Transverse colon (tissue), 4 donors: ENCODE measurements around the gene RFLNA. TPM values are rescaled to one million over a fixed set of nuclear protein-coding genes. Genes with fewer than 3 reads are reported as not detected.

Experiments used
- DNase-seq: peaks from one replicate; pipeline ENCODE4 v3.0.0-alpha.2; 2019
- H3K27ac ChIP-seq, 4 donors: fragments of 200-600 bp; sonication (generic); 2 replicates each; pipeline ENCODE4 v1.5.1; 2016 to 2018; ENCODE audit warnings: inconsistent platforms in 4 of 4
- H3K27me3 ChIP-seq: fragments of 200-600 bp; sonication (generic); 2 replicates; pipeline ENCODE4 v1.5.1; 2017; ENCODE audit warnings: inconsistent platforms
- H3K36me3 ChIP-seq, 4 donors: fragments of 200-600 bp; sonication (generic); 2 replicates each; pipeline ENCODE4 v1.5.1; 2017 to 2019; ENCODE audit warnings: inconsistent platforms in 4 of 4
- H3K4me1 ChIP-seq, 4 donors: fragments of 200-600 bp; sonication (generic); 2 replicates each; pipeline ENCODE4 v1.5.1; 2017 to 2020; ENCODE audit warnings: inconsistent platforms in 4 of 4
- H3K4me3 ChIP-seq, 4 donors: fragments of 200-600 bp; sonication (generic); 1 replicate in 1 of 4; 2 replicates in 3 of 4; pipeline versions ENCODE4 v1.5.1 to v1.6.1; 2017 to 2019; ENCODE audit warnings: inconsistent platforms in 4 of 4
- H3K9me3 ChIP-seq, 2 donors: fragments of 200-600 bp; sonication (generic); 2 replicates each; pipeline ENCODE4 v1.5.1; 2017 to 2019; ENCODE audit warnings: inconsistent platforms in 2 of 2
- CTCF ChIP-seq, 5 experiments: fragments of 200-600 bp in 3 of 5; fragments of 450-650 bp in 2 of 5; sonication (generic) in 3 of 5; IDR thresholded peaks; 1 replicate in 2 of 5; 2 replicates in 3 of 5; pipeline ENCODE4 v1.5.1; 2016 to 2017; ENCODE audit warnings: antibody characterized with exemption in 5 of 5, inconsistent platforms in 3 of 5, mild to moderate bottlenecking in 2 of 5, moderate library complexity in 1 of 5
- EP300 ChIP-seq: sonication (generic); formaldehyde crosslinking; IDR thresholded peaks from one replicate; pipeline ENCODE4 v1.6.1; 2017; ENCODE audit warnings: antibody characterized with exemption, low read depth
- POLR2A ChIP-seq: fragments of 450-650 bp; IDR thresholded peaks from one replicate; pipeline ENCODE4 v1.6.1; 2016; ENCODE audit warnings: antibody characterized with exemption, mild to moderate bottlenecking, moderate library complexity
- POLR2AphosphoS5 ChIP-seq, 3 donors: sonication (generic); formaldehyde crosslinking; IDR thresholded peaks; one replicate each; pipeline ENCODE4 v1.6.1; 2016; ENCODE audit warnings: antibody characterized with exemption in 3 of 3
- WGBS, 2 donors: methylation state at CpG; one replicate each; pipeline ENCODE4 v1.1.5; 2018; ENCODE audit warnings: low coverage in 1 of 2; 5-methylcytosine and 5-hydroxymethylcytosine counted together
- in situ Hi-C, 4 donors: fragments of 200-750 bp; cut with MboI; loops; one replicate each; pipeline versions ENCODE4 v1.15.0 to v1.15.1; 2017; ENCODE audit warnings: low sequenced_read_pairs in 3 of 4, low pct_ligation_motif_present in 1 of 4, low pct_unique_long_range_greater_than_20kb in 1 of 4
- intact Hi-C: fragments of 100-400 bp; cut with DNase I; formaldehyde crosslinking; loops from one replicate; pipeline ENCODE4 v1.15.1; 2023; ENCODE audit warnings: low total_unique reads
- total RNA-seq, 4 donors: library from RNA; depleted of rRNA; stranded (reverse); fragments of >200 nt; gene quantifications; one replicate each; pipeline ENCODE4 v1.1.0, GENCODE V29; 2016

Gene RFLNA
- total RNA-seq, result 10 to 100 TPM; 19.1 to 53.8 (median 30.7) TPM

GRCh38 chr12:124294780-124295341 is at the start of gene RFLNA:
RFLNA (plus strand) TSS chr12:124295093; CDS start chr12:124295430, 337 bp downstream.
- peak within 1 kb of the TSS; percentile 77 to 87 (median 82) for H3K27ac ChIP-seq
- 3% methylated on average over 64 of the region's 66 CpGs; no CpG with 5 or more reads in 1 of the 2 donors for WGBS, 2 donors
- intact Hi-C loops, result no loop called here
- DNase-seq, result peak; percentile 58
- no peak for TF ChIP-seq POLR2A
- no peak for TF ChIP-seq EP300
- no peak for TF ChIP-seq CTCF (IDR thresholded peaks at IDR 0.05)
- TF ChIP-seq POLR2AphosphoS5 (IDR thresholded peaks at IDR 0.05), result no peak
- H3K4me1 ChIP-seq, result peaks cover 4 to 38% (median 18%) of the 10 kb centered on the region in 4 donors
- no peaks in the 10 kb centered on the region for H3K9me3 ChIP-seq
- H3K27me3 ChIP-seq, result peaks cover 20% of the 10 kb centered on the region
- in situ Hi-C loops, result no loop called here
- H3K36me3 ChIP-seq, result no peaks in the 10 kb centered on the region
- H3K4me3 ChIP-seq, result peak within 1 kb of the TSS; percentile 32 to 69 (median 49)

GRCh38 chr12:124247331-124247730 is 47.6 kb upstream of the RFLNA start:
- intact Hi-C loops, result no loop called here
- Histone ChIP-seq H3K27me3 (no peaks in the 10 kb centered on the region), H3K36me3 (no peaks in the 10 kb centered on the region), H3K27ac (no peak overlapping the region), H3K4me1 (peaks cover 0 to 13% (median 11%) of the 10 kb centered on the region in 4 donors), H3K4me3 (no peak overlapping the region), H3K9me3 (peaks cover 5 to 10% of the 10 kb centered on the region in 2 donors)
- DNase-seq, result no peak
- TF ChIP-seq POLR2A, result no peak
- 47 to 69% methylated on average over 2 of the region's 2 CpGs for WGBS, 2 donors
- in situ Hi-C loops, result no loop called here

GRCh38 chr12:124248941-124249825 is 45.7 kb upstream of the RFLNA start:
- Histone ChIP-seq H3K9me3 (peaks cover 5 to 10% of the 10 kb centered on the region in 2 donors), H3K4me1 (peaks cover 0 to 13% (median 11%) of the 10 kb centered on the region in 4 donors), H3K4me3 (no peak overlapping the region), H3K36me3 (no peaks in the 10 kb centered on the region), H3K27ac (no peak overlapping the region), H3K27me3 (no peaks in the 10 kb centered on the region)
- intact Hi-C loops, result no loop called here
- in situ Hi-C loops, result no loop called here
- 54 to 73% methylated on average over 11 to 20 of the region's 20 CpGs for WGBS, 2 donors
- DNase-seq, result no peak
- no peak for TF ChIP-seq POLR2A
- no peak for TF ChIP-seq EP300
- no peak for TF ChIP-seq POLR2AphosphoS5 (IDR thresholded peaks at IDR 0.05)

- Histone ChIP-seq H3K4me3 (no peak overlapping the region), H3K9me3 (peaks cover 5 to 10% of the 10 kb centered on the region in 2 donors), H3K36me3 (no peaks in the 10 kb centered on the region), H3K4me1 (peaks cover 0 to 5% (median under 1%) of the 10 kb centered on the region in 4 donors), H3K27ac (no peak overlapping the region), H3K27me3 (no peaks in the 10 kb centered on the region)
- intact Hi-C loops, result no loop called here
- no peak for DNase-seq
- in situ Hi-C loops, result no loop called here
- 84 to 86% methylated on average over 7 of the region's 7 CpGs for WGBS, 2 donors
- TF ChIP-seq EP300 (no peak), POLR2A (no peak), POLR2AphosphoS5 (IDR thresholded peaks at IDR 0.05) (no peak), CTCF (IDR thresholded peaks at IDR 0.05) (no peak)
Observed at GRCh38 chr12:124251186-124251585, 43.7 kb upstream of the RFLNA start.

GRCh38 chr12:124252964-124253363 is 41.9 kb upstream of the RFLNA start:
- intact Hi-C loops, result no loop called here
- H3K27me3 ChIP-seq, result no peaks in the 10 kb centered on the region
- in situ Hi-C loops, result no loop called here
- H3K36me3 ChIP-seq, result no peaks in the 10 kb centered on the region
- DNase-seq, result no peak
- peaks cover 0 to 4% (median 0%) of the 10 kb centered on the region in 4 donors for H3K4me1 ChIP-seq
- 89 to 90% methylated on average over 3 to 6 of the region's 6 CpGs for WGBS, 2 donors
- TF ChIP-seq POLR2AphosphoS5 (IDR thresholded peaks at IDR 0.05) (no peak), POLR2A (no peak), CTCF (IDR thresholded peaks at IDR 0.05) (no peak), EP300 (no peak)
- no peak overlapping the region for H3K4me3 ChIP-seq
- H3K27ac ChIP-seq, result no peak overlapping the region
- H3K9me3 ChIP-seq, result no peaks in the 10 kb centered on the region
